ENCODE data around the gene POLR3E.
A peak's percentile ranks its signal among the peaks of the same experiment; 100 is the strongest.
"Not testable (repeated sequence)": the region's sequence is repeated elsewhere in the genome, so short reads cannot be mapped to it uniquely, and the experiment has no call there.

The POLR3E gene

DNA sequence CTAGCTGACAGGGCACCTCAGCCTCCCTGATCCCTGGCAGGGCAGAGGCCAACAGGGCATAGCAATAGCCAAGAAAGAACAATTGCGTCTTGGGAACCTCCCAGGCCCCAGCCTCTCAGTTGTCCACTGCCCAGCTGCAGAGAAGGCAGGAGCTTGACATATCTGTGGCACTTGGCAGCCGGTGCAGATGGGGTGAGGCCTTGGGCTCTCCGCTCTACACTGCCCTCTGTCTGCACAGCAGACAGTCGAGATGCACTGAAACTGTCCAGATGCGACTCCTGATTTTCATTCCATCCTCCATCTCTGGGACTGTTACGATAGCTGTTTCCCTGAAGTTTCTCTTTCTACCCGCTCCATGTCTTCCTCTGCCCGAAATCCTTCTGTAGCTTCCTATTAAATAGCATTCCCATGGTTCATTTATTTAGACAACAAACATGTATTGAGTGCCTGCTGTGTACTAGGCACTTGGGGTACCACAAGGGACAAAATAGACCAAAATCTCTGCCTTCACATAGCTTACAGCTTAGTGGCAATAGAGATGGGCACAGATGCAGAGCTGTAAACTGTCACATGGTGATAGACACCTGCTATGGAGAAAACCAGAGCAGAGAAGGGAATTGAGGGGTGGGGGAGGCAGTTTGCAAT lies 3.3 kb downstream of the POLR3E start:
- no peak overlapping the region for H3K4me3 ChIP-seq (replicated peaks; ENCODE audit: low read depth, low read length)
- TF ChIP-seq CTCF (IDR thresholded peaks at IDR 0.05; ENCODE audit: low read length, missing control alignments): peak; percentile 73
- DNase-seq (ENCODE audit: low read depth): peak; percentile 67

DNA sequence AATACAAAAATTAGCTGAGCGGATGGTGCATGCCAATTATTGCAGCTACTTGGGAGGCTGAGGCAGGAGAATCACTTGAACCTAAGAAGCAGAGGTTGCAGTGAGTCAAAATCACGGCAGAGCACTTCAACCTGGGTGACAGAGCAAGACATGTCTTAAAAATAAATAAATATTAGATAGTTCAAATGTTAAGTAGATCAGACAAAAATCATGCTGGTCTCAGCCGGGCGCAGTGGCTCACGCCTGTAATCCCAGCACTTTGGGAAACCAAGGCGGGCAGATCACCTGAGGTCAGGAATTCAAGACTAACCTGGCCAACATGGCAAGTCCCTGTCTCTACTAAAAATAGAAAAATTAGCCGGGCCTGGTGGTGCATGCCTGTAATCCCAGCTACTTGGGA lies 4.2 kb downstream of the POLR3E start:
- DNase-seq (ENCODE audit: low read depth); H3K4me3 ChIP-seq (replicated peaks; ENCODE audit: low read depth, low read length): not testable (repeated sequence)

- no peak for TF ChIP-seq CTCF (IDR thresholded peaks at IDR 0.05; ENCODE audit: low read length, missing control alignments)
- DNase-seq (ENCODE audit: low read depth): no peak
- H3K4me3 ChIP-seq (replicated peaks; ENCODE audit: low read depth, low read length): no peak overlapping the region
These were observed 5.7 kb downstream of the POLR3E start for GRCh38 chr16:22302776-22303363.

GRCh38 chr16:22304411-22304810 lies 7.2 kb downstream of the POLR3E start:
- TF ChIP-seq CTCF (IDR thresholded peaks at IDR 0.05; ENCODE audit: low read length, missing control alignments): no peak
- no peak for DNase-seq (ENCODE audit: low read depth)
- no peak overlapping the region for H3K4me3 ChIP-seq (replicated peaks; ENCODE audit: low read depth, low read length)

GRCh38 chr16:22306788-22307187 lies 9.6 kb downstream of the POLR3E start:
- H3K4me3 ChIP-seq (replicated peaks; ENCODE audit: low read depth, low read length): no peak overlapping the region
- no peak for TF ChIP-seq CTCF (IDR thresholded peaks at IDR 0.05; ENCODE audit: low read length, missing control alignments)
- DNase-seq (ENCODE audit: low read depth): no peak

- TF ChIP-seq CTCF (IDR thresholded peaks at IDR 0.05; ENCODE audit: low read length, missing control alignments): no peak
These were observed 10.6 kb downstream of the POLR3E start for GRCh38 chr16:22307838-22308237.

DNA sequence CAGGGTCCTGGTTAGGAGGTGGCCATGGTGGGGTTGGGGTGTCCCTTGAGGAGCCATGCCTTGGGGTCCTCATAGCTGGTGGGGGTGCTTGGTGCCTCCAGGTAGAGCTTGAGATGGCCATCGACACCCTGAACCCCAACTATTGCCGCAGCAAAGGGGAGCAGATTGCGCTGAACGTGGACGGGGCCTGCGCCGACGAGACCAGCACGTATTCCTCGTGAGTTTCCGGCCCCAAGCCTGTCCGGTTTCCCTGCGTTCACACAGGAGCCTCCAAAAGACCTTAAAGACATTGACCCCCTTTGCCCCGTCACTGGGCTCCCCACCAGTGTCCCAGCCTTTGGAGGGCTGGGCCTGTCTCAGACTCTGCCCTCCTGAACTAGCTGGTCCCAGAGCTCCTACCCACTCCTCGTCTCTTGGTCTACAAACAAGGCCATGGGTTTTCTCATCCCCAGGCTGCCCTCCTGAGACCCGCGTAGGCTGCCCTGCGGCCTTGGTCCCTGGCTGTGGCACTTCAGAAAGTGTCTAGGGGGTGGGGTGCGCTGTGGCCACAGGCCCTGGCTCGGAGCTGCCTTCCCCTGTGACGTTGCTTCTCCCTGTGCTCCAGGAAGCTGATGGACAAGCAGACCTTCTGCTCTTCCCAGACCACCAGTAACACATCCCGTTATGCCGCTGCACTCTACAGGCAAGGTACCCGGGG lies 11.8 kb downstream of the POLR3E start:
- no peak for DNase-seq (ENCODE audit: low read depth)
- H3K4me3 ChIP-seq (replicated peaks; ENCODE audit: low read depth, low read length): no peak overlapping the region
- no peak for TF ChIP-seq CTCF (IDR thresholded peaks at IDR 0.05; ENCODE audit: low read length, missing control alignments)

More at GRCh38 chr16:22307838-22308237, 10.6 kb downstream of the POLR3E start:
- H3K4me3 ChIP-seq (replicated peaks; ENCODE audit: low read depth, low read length): no peak overlapping the region
- DNase-seq (ENCODE audit: low read depth): no peak

All from fibroblast of pulmonary artery (primary cell).